Naive thymus-derived CD4-positive, alpha-beta T cell (primary cell): Measurements from ENCODE around the gene STMND1. TPM values are rescaled to one million over a fixed set of nuclear protein-coding genes. Genes with fewer than 3 reads are reported as not detected.

Source experiments
- ATAC-seq: fragments of 150-1000 bp; cut with Tn5 transposase; 2 replicates; pipeline ENCODE4 v1.10.0; 2021; ENCODE audit warnings: mild to moderate bottlenecking, moderate library complexity
- CTCF ChIA-PET: fragments of 350-600 bp; sonication (Branson Sonifier 250); formaldehyde crosslinking; loops from one replicate; lab custom pipeline; 2021; ENCODE audit warnings: antibody characterized with exemption; lab: Charles Lee
- POLR2A ChIA-PET: fragments of 350-600 bp; sonication (Branson Sonifier 250); formaldehyde crosslinking; loops from one replicate; lab custom pipeline; 2021; ENCODE audit warnings: antibody characterized with exemption, inconsistent platforms; lab: Charles Lee
- DNase-seq, 9 donors: peaks; one replicate each; pipeline versions ENCODE4 v3.0.0 to v3.0.0-alpha.2; 2020 to 2022; ENCODE audit warnings: mixed read lengths in 1 of 9
- H3K27ac ChIP-seq: one replicate; pipeline ENCODE4 v1.7.0; 2013; ENCODE audit warnings: mild to moderate bottlenecking, low read depth, low read length, moderate library complexity
- H3K27me3 ChIP-seq, 2 donors: one replicate each; pipeline ENCODE4 v1.7.0; 2013; ENCODE audit warnings: low read length in 2 of 2, mild to moderate bottlenecking in 2 of 2, moderate library complexity in 2 of 2; ENCODE audit not compliant: control insufficient read depth in 2 of 2, insufficient read depth in 2 of 2
- H3K36me3 ChIP-seq, 3 experiments: 1 replicate in 2 of 3; 2 replicates in 1 of 3; pipeline ENCODE4 v1.7.0; 2013; ENCODE audit warnings: low read length in 3 of 3, mild to moderate bottlenecking in 3 of 3, moderate library complexity in 1 of 3; ENCODE audit not compliant: insufficient read depth in 3 of 3, control insufficient read depth in 2 of 3
- H3K4me1 ChIP-seq, 2 donors: one replicate each; pipeline ENCODE4 v1.7.0; 2013; ENCODE audit warnings: low read length in 2 of 2, mild to moderate bottlenecking in 2 of 2, moderate library complexity in 1 of 2; ENCODE audit not compliant: control insufficient read depth in 2 of 2, insufficient read depth in 2 of 2
- H3K4me3 ChIP-seq: 2 replicates; pipeline ENCODE4 v1.7.0; 2013; ENCODE audit warnings: mild to moderate bottlenecking, low read length
- H3K9me3 ChIP-seq, 3 experiments: 1 replicate in 2 of 3; 2 replicates in 1 of 3; pipeline ENCODE4 v1.7.0; 2013; ENCODE audit warnings: low read length in 3 of 3; ENCODE audit not compliant: control insufficient read depth in 2 of 3
- H3K27ac Mint-ChIP-seq, 9 donors: one replicate each; pipeline ENCODE4 v1.8.0; 2020 to 2022; ENCODE audit warnings: mixed read lengths in 9 of 9, mild to moderate bottlenecking in 8 of 9, moderate library complexity in 5 of 9, inconsistent platforms in 2 of 9
- H3K27me3 Mint-ChIP-seq, 5 donors: one replicate each; pipeline ENCODE4 v1.8.0; 2021 to 2022; ENCODE audit warnings: mixed read lengths in 5 of 5, mild to moderate bottlenecking in 1 of 5
- H3K36me3 Mint-ChIP-seq, 5 donors: one replicate each; pipeline ENCODE4 v1.8.0; 2020 to 2022; ENCODE audit warnings: mixed read lengths in 5 of 5, mild to moderate bottlenecking in 3 of 5, inconsistent platforms in 1 of 5
- H3K4me1 Mint-ChIP-seq, 7 donors: one replicate each; pipeline ENCODE4 v1.8.0; 2020 to 2022; ENCODE audit warnings: mixed read lengths in 7 of 7, mild to moderate bottlenecking in 3 of 7, inconsistent platforms in 1 of 7
- H3K4me3 Mint-ChIP-seq, 10 donors: one replicate each; pipeline ENCODE4 v1.8.0; 2020 to 2022; ENCODE audit warnings: mild to moderate bottlenecking in 10 of 10, mixed read lengths in 10 of 10, moderate library complexity in 6 of 10, inconsistent platforms in 2 of 10
- H3K9me3 Mint-ChIP-seq, 11 donors: one replicate each; pipeline ENCODE4 v1.8.0; 2020 to 2022; ENCODE audit warnings: mixed read lengths in 11 of 11, mild to moderate bottlenecking in 4 of 11, inconsistent platforms in 1 of 11, moderate library complexity in 1 of 11
- intact Hi-C, 2 donors: fragments of 100-400 bp; cut with micrococcal nuclease; formaldehyde crosslinking; loops; one replicate each; pipeline ENCODE4 v1.15.1; 2023
- polyA plus RNA-seq, 2 donors: library from polyadenylated mRNA; unstranded; fragments of 300-500 nt; fragmentation: Illumina TruSeq; gene quantifications; one replicate each; pipeline ENCODE4 v1.2.3, GENCODE V29; 2021
- total RNA-seq, 6 experiments: library from RNA in 5 of 6; stranded (reverse) in 5 of 6; gene quantifications; 1 replicate in 5 of 6; 2 replicates in 1 of 6; pipeline ENCODE4 v1.2.3 and lab custom pipeline; 2021 to 2026

STMND1 gene
- total and polyA plus RNA-seq, 7 experiments from 2014 or later: not detected

DNA sequence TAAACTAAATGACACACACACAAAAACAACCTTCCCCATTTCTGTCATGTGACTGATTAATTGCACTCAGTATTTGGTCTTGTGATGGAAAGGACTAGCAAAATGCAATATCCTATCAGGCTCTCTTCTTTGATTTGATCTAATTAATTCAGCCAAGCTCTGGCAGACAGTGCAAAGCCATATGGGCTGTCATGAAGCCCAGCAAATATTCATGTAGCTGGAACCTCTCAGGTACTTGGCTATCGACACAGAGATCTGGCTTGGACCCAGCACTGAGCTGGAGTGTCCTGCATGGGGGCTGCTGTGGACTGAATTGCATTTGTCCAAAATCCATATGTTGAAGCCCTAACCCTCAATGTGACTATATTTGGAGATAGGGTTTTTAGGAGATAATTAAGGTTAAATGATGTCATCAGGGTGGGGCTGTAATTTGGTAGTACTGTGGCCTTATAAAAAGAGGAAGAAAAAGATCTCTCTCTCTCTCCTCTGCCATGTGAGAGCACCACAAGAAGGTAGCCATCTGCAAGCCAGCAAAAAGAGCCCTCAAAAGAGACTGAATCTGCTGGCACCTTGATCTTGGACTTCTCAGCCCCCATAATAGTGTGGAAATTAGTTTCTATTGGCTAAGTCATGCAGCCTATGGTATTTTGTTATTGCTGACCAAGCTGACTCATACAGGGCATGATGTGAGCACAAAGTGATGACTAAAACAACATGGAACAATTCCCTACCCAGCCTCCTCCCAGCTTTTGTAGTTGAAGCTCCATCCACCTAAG is 77.1 kb downstream of the STMND1 start:
- DNase-seq: no peak
- Histone ChIP-seq H3K9me3 (no peaks in the 10 kb centered on the region), H3K36me3 (no peaks in the 10 kb centered on the region), H3K27ac (no peak overlapping the region), H3K4me3 (no peak overlapping the region), H3K27me3 (no peaks in the 10 kb centered on the region), H3K4me1 (no peaks in the 10 kb centered on the region)
- Mint-ChIP-seq H3K27me3 (peaks cover 0 to 31% (median 13%) of the 10 kb centered on the region in 5 donors), H3K36me3 (no peaks in the 10 kb centered on the region), H3K4me3 (no peak overlapping the region), H3K27ac (no peak overlapping the region), H3K9me3 (peaks cover 0 to 2% (median 0%) of the 10 kb centered on the region in 11 donors), H3K4me1 (peaks cover 0 to 2% (median 0%) of the 10 kb centered on the region in 7 donors)
- ChIA-PET POLR2A (no interaction called here), CTCF (no interaction called here)
- ATAC-seq: no peak
- intact Hi-C loops: no loop called here

DNA sequence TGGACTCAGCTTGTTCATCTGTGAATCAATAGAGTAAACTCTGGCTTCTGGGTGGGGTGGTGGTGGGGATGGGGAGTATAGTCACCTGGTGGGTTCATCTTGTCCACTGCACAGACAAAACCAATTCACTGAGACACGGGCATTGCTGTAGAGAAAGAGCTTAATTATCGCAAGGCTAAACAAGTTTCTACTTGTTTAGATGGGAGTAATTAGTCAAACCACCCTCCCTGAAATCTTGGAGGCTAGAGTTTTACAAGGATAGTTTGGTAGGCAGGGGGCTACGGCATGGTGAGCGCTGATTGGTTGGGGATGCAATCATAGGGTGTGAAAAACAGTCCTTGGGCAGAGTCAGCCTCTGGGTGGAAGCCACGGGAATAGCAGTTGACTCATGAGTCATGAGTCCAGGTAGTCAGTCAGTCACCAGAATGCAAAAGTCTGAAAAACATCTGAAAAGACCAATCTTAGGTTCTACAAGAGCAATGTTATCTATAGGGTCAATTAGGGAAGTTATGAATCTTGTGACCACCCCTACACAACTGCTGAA is 77.8 kb downstream of the STMND1 start:
- no peak overlapping the region for H3K27ac Mint-ChIP-seq
- Histone ChIP-seq H3K4me1 (no peaks in the 10 kb centered on the region), H3K36me3 (no peaks in the 10 kb centered on the region), H3K9me3 (no peaks in the 10 kb centered on the region), H3K27ac (no peak overlapping the region), H3K27me3 (no peaks in the 10 kb centered on the region), H3K4me3 (no peak overlapping the region)
- H3K4me3 Mint-ChIP-seq: no peak overlapping the region
- H3K27me3 Mint-ChIP-seq: peaks cover 0 to 32% (median 14%) of the 10 kb centered on the region in 5 donors
- POLR2A ChIA-PET: no interaction called here
- DNase-seq (no peak), ATAC-seq (no peak)
- peaks cover 0 to 2% (median 0%) of the 10 kb centered on the region in 11 donors for H3K9me3 Mint-ChIP-seq
- H3K4me1 Mint-ChIP-seq: peaks cover 0 to 2% (median 0%) of the 10 kb centered on the region in 7 donors
- CTCF ChIA-PET: no interaction called here
- no peaks in the 10 kb centered on the region for H3K36me3 Mint-ChIP-seq
- intact Hi-C loops: no loop called here

Other genes with a start within 250 kb of the STMND1 start
- gene RBM24, start 179.3 kb downstream of the STMND1 start, total RNA-seq: not detected
- not detected for gene RBM24, start 179.3 kb downstream of the STMND1 start, polyA plus RNA-seq